ENCODE results near the gene EFEMP2. TPM values are rescaled to one million over a fixed set of nuclear protein-coding genes. Genes with fewer than 3 reads are reported as not detected.
"Not testable (repeated sequence)": the region's sequence is repeated elsewhere in the genome, so short reads cannot be mapped to it uniquely, and the experiment has no call there.

The EFEMP2 gene
- total and polyA plus RNA-seq, 2 donors (not counting 1 experiment from before 2014, with no cell fraction given): 74.0 to 161 TPM

DNA sequence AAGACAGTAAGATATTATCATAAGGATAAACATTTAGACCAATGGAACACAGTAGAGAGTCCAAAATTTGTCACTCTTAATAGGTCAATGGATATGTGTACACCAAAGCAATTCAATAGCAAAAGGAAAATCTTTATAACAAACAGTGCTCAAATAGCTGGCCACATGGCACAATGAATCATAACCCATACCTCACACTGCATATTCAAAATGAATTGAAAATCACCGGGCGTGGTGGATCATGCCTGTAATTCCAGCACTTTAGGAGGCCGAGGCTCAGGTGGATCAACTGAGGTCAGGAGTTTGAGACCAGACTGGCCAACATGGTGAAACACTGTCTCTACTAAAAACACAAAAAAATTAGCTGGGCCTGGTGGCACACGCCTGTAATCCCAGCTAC is 30.5 kb downstream of the EFEMP2 start:
- Histone ChIP-seq H4K20me1 (ENCODE audit: control insufficient read depth, extremely low read depth, insufficient read depth, low read length) (no peaks in the 10 kb centered on the region), H3K9me3 (ENCODE audit: control insufficient read depth, insufficient read depth, low read depth, low read length) (no peaks in the 10 kb centered on the region), H3K79me2 (ENCODE audit: control insufficient read depth, insufficient read depth, low read length) (no peaks in the 10 kb centered on the region), H3K9ac (ENCODE audit: insufficient read depth, low read length) (no peak overlapping the region), H3K27ac (ENCODE audit: insufficient read depth, low read length) (no peak overlapping the region), H3K4me2 (ENCODE audit: extremely low read depth, insufficient read depth, low read length) (no peak overlapping the region), H2AFZ (ENCODE audit: low read length) (no peak overlapping the region), H3K27me3 (ENCODE audit: control insufficient read depth, insufficient read depth, low read length) (no peaks in the 10 kb centered on the region), H3K36me3 (ENCODE audit: control insufficient read depth, insufficient read depth, low read length) (no peaks in the 10 kb centered on the region), H3K4me1 (ENCODE audit: control insufficient read depth, extremely low read depth, insufficient read depth, low read length) (no peaks in the 10 kb centered on the region), H3K4me3 (replicated peaks in 1 of 4; ENCODE audit: control extremely low read depth in 1 of 4, insufficient read depth in 1 of 4, low read depth in 3 of 4, low read length in 4 of 4) (no peak overlapping the region)
- TF ChIP-seq CTCF (conservative IDR thresholded peaks at IDR 0.05 in 1 of 2, IDR thresholded peaks at IDR 0.05 in 1 of 2; ENCODE audit: low read depth in 1 of 2, low read length in 2 of 2) (no peak), EZH2 (IDR thresholded peaks at IDR 0.05; ENCODE audit: low read length, missing control alignments) (no peak)
- DNase-seq (ENCODE audit: low read depth in 2 of 2): no peak

DNA sequence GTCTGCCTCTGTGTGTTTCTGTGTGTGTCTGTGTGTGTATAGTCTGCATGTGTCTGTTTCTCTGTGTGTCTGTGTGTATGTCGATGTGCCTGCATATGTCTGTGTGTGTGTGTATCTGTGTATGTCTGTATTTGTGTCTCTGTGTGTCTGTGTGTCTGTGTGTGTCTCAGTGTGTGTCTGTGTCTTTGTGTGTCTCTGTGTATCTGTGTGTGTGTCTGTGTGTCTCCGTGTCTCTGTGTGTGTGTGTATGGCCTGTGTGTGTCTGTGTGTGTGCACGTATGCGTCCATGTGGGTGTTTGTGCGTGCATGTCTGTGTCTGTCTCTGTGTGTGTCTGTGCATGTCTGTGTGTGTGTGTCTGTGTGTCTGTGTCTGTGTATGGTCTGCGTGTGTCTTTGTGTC is 38.4 kb downstream of the EFEMP2 start:
- peaks cover 5% of the 10 kb centered on the region for H3K4me1 ChIP-seq (ENCODE audit: control insufficient read depth, extremely low read depth, insufficient read depth, low read length)
- no peaks in the 10 kb centered on the region for H3K79me2 ChIP-seq (ENCODE audit: control insufficient read depth, insufficient read depth, low read length)
- H3K36me3 ChIP-seq (ENCODE audit: control insufficient read depth, insufficient read depth, low read length): no peaks in the 10 kb centered on the region
- no peaks in the 10 kb centered on the region for H3K9me3 ChIP-seq (ENCODE audit: control insufficient read depth, insufficient read depth, low read depth, low read length)
- H3K27ac ChIP-seq (ENCODE audit: insufficient read depth, low read length): no peak overlapping the region
- no peak for DNase-seq (ENCODE audit: low read depth in 2 of 2)
- H3K4me2 ChIP-seq (ENCODE audit: extremely low read depth, insufficient read depth, low read length): peak overlapping the region; percentile 68
- H3K4me3 ChIP-seq (replicated peaks in 1 of 4; ENCODE audit: control extremely low read depth in 1 of 4, insufficient read depth in 1 of 4, low read depth in 3 of 4, low read length in 4 of 4): peak overlapping the region; percentile 24 to 74 (median 56)
- no peak for TF ChIP-seq CTCF (conservative IDR thresholded peaks at IDR 0.05 in 1 of 2, IDR thresholded peaks at IDR 0.05 in 1 of 2; ENCODE audit: low read depth in 1 of 2, low read length in 2 of 2)
- no peak for TF ChIP-seq EZH2 (IDR thresholded peaks at IDR 0.05; ENCODE audit: low read length, missing control alignments)
- no peak overlapping the region for H3K9ac ChIP-seq (ENCODE audit: insufficient read depth, low read length)
- H4K20me1 ChIP-seq (ENCODE audit: control insufficient read depth, extremely low read depth, insufficient read depth, low read length): no peaks in the 10 kb centered on the region
- peaks cover 20% of the 10 kb centered on the region for H3K27me3 ChIP-seq (ENCODE audit: control insufficient read depth, insufficient read depth, low read length)
- peak overlapping the region; percentile 49 for H2AFZ ChIP-seq (ENCODE audit: low read length)

DNA sequence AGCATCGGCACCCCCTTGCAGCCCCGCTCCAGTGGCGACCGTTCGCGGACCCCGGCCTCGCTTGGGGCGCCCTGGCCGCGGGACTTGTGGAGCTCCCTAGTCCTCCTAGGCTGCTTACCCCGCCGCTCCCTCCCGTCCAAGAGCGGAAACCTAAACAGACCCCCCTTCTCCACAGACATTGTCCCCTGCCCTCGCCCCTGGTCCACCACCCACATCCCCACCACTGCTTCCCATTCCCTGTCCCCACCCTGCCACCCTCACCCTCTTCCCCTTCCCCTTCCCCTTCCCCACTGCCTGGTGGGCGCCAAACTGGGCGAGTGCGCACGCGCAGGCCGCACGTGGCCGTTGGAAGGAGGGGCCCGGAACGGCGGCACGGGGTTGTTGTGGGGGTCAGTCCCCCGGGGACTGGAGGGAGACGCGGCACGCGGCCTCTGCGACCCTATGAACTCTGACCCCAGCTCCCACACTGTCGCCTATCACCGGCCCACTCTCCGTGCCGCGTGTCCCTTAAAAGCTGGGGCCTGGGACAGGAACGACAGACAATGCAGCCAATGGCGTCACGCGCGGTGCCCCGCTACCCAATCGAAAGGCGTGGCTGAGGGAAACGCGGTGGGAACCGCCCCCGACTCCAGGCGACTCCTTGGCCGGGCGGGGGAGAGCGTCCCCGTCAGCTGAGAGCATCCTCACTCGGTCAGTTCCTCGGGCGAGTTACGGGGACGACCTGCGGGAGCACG is 39.1 kb downstream of the EFEMP2 start, which contains the start of gene SNX32:
Gene SNX32 (plus strand): TSS at position 667 of the 734 bp plus-strand sequence. CDS start 103 bp downstream, outside the sequence.
- Histone ChIP-seq H3K27me3 (ENCODE audit: control insufficient read depth, insufficient read depth, low read length) (peaks cover 22% of the 10 kb centered on the region), H3K9ac (ENCODE audit: insufficient read depth, low read length) (peak within 1 kb of the TSS; percentile 24), H4K20me1 (ENCODE audit: control insufficient read depth, extremely low read depth, insufficient read depth, low read length) (no peaks in the 10 kb centered on the region), H2AFZ (ENCODE audit: low read length) (peak within 1 kb of the TSS; percentile 83), H3K9me3 (ENCODE audit: control insufficient read depth, insufficient read depth, low read depth, low read length) (no peaks in the 10 kb centered on the region), H3K4me1 (ENCODE audit: control insufficient read depth, extremely low read depth, insufficient read depth, low read length) (peaks cover 5% of the 10 kb centered on the region), H3K36me3 (ENCODE audit: control insufficient read depth, insufficient read depth, low read length) (no peaks in the 10 kb centered on the region), H3K79me2 (ENCODE audit: control insufficient read depth, insufficient read depth, low read length) (no peaks in the 10 kb centered on the region), H3K27ac (ENCODE audit: insufficient read depth, low read length) (no peak within 1 kb of the TSS), H3K4me3 (replicated peaks in 1 of 4; ENCODE audit: control extremely low read depth in 1 of 4, insufficient read depth in 1 of 4, low read depth in 3 of 4, low read length in 4 of 4) (peak within 1 kb of the TSS; percentile 24 to 74 (median 56)), H3K4me2 (ENCODE audit: extremely low read depth, insufficient read depth, low read length) (peak within 1 kb of the TSS; percentile 68)
- DNase-seq (ENCODE audit: low read depth in 2 of 2): peak; percentile 88 to 93
- TF ChIP-seq CTCF (conservative IDR thresholded peaks at IDR 0.05 in 1 of 2, IDR thresholded peaks at IDR 0.05 in 1 of 2; ENCODE audit: low read depth in 1 of 2, low read length in 2 of 2) (no peak), EZH2 (IDR thresholded peaks at IDR 0.05; ENCODE audit: low read length, missing control alignments) (no peak)

DNA sequence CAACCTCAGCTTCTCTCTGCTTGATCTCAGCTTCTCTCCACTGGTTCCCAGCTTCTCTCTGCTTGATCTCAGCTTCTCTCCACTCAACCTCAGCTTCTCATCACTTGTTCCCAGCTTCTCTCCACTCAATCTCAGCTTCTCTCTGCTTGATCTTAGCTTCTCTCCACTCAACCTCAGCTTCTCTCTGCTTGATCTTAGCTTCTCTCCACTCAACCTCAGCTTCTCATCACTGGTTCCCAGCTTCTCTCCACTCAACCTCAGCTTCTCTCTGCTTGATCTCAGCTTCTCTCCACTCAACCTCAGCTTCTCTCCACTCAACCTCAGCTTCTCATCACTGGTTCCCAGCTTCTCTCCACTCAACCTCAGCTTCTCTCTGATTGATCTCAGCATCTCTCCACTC is 40.4 kb downstream of the EFEMP2 start:
- not testable (repeated sequence) for H3K27ac ChIP-seq (ENCODE audit: insufficient read depth, low read length); H3K4me3 ChIP-seq (replicated peaks in 1 of 4; ENCODE audit: control extremely low read depth in 1 of 4, insufficient read depth in 1 of 4, low read depth in 3 of 4, low read length in 4 of 4); H3K36me3 ChIP-seq (ENCODE audit: control insufficient read depth, insufficient read depth, low read length); H3K4me2 ChIP-seq (ENCODE audit: extremely low read depth, insufficient read depth, low read length); H3K9ac ChIP-seq (ENCODE audit: insufficient read depth, low read length); H3K79me2 ChIP-seq (ENCODE audit: control insufficient read depth, insufficient read depth, low read length); H2AFZ ChIP-seq (ENCODE audit: low read length); H4K20me1 ChIP-seq (ENCODE audit: control insufficient read depth, extremely low read depth, insufficient read depth, low read length); H3K9me3 ChIP-seq (ENCODE audit: control insufficient read depth, insufficient read depth, low read depth, low read length); DNase-seq (ENCODE audit: low read depth in 2 of 2); H3K4me1 ChIP-seq (ENCODE audit: control insufficient read depth, extremely low read depth, insufficient read depth, low read length)
- H3K27me3 ChIP-seq (ENCODE audit: control insufficient read depth, insufficient read depth, low read length): peaks cover 22% of the 10 kb centered on the region
